IPS-18a (cell line): ENCODE measurements around the gene IGSF23.
"Not testable (repeated sequence)": the region's sequence is repeated elsewhere in the genome, so short reads cannot be mapped to it uniquely, and the experiment has no call there.

Source experiments
- H3K27ac ChIP-seq: one replicate; pipeline ENCODE4 v1.5.1; 2013; ENCODE audit warnings: low read length
- H3K27me3 ChIP-seq: one replicate; pipeline ENCODE4 v1.6.1; 2013; ENCODE audit warnings: mild to moderate bottlenecking, low read length; ENCODE audit not compliant: control insufficient read depth, insufficient read depth
- H3K36me3 ChIP-seq: one replicate; pipeline ENCODE4 v1.6.1; 2013; ENCODE audit warnings: low read depth, low read length; ENCODE audit not compliant: control insufficient read depth
- H3K4me1 ChIP-seq: one replicate; pipeline ENCODE4 v1.6.1; 2013; ENCODE audit warnings: low read depth, low read length; ENCODE audit not compliant: control insufficient read depth
- H3K4me3 ChIP-seq: one replicate; pipeline ENCODE4 v1.5.1; 2013; ENCODE audit warnings: low read length
- H3K9ac ChIP-seq: one replicate; pipeline ENCODE4 v1.6.1; 2013; ENCODE audit warnings: mild to moderate bottlenecking, low read length, moderate library complexity
- H3K9me3 ChIP-seq: one replicate; pipeline ENCODE4 v1.6.1; 2013; ENCODE audit warnings: low read depth, low read length; ENCODE audit not compliant: control insufficient read depth

Gene IGSF23

DNA sequence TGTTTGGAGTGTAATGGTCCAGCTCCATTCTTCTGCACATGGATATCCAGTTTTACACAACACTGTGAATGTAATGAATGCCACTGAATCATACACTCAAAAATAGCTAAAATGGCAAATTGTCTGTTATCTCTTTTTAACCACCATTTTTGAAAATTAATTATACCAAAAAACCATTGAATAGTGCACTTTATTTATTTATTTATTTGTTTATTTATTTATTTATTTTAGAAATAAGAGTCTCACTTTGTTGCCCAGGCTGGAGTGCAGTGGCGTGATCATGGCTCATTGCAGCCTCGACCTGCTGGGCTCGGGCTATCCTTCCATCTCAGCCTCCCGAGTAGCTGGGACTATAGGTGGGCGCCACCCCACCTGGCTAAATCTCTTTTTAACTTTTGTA, 50.6 kb downstream of the IGSF23 start:
- no peak overlapping the region for H3K9ac ChIP-seq
- H3K27me3 ChIP-seq, result no peaks in the 10 kb centered on the region
- H3K4me1 ChIP-seq, result no peaks in the 10 kb centered on the region
- H3K36me3 ChIP-seq, result peaks cover 25% of the 10 kb centered on the region
- H3K4me3 ChIP-seq, result no peak overlapping the region
- no peaks in the 10 kb centered on the region for H3K9me3 ChIP-seq
- no peak overlapping the region for H3K27ac ChIP-seq

DNA sequence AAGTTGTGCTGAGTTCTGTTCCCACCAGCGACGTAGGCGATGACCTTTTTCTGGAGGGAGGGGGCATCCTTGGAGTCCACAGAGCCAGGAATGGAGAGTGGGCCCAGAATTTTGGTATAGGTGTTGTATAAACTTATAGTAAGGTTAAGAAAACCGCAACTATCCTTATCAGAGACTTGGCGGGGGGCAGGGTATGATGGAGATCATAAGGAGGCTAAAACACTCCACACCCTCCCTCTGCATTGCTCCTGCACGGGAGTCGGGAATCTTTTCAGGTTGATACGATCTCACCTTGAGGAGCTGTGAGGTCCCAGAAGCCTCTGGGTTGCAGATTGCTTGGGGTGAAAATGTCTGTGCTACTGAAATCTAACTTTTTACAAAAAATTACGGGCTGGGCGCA, 51.6 kb downstream of the IGSF23 start:
- no peak overlapping the region for H3K4me3 ChIP-seq
- H3K9ac ChIP-seq, result no peak overlapping the region
- H3K4me1 ChIP-seq, result no peaks in the 10 kb centered on the region
- no peaks in the 10 kb centered on the region for H3K27me3 ChIP-seq
- H3K36me3 ChIP-seq, result peaks cover 17% of the 10 kb centered on the region
- H3K9me3 ChIP-seq, result no peaks in the 10 kb centered on the region
- no peak overlapping the region for H3K27ac ChIP-seq

DNA sequence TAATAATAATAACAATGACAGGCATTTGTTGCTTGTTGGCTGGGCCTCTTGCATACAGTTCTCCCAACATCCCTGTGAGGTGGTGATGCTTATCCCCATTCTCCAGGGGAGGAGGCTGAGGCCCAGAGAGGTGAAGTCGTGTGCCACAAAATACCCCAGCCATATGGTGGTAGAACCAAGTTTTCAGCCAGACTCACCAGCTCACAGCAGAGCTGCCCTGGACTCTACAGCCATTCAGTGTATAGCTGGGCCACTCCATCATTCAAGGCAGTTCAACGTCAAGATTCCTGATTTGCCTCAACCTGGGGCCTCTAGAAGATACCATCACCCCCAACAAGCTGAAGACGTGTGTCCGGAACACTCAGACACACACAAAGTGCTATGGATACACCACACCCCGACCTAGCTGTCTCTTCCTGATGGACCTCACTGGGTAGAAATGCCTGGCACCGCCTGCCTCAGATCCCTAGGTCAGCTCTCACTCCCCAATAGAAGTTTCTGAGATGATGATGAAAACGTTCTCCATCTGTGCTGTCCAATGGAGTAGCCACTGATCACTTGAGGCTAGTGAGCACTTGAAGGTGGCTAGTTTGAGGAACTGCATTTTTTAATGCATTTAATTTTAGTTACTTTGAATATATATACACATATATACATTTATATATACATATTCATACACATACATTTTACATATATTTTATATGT, 53.6 kb downstream of the IGSF23 start:
- H3K4me3 ChIP-seq, result no peak overlapping the region
- no peaks in the 10 kb centered on the region for H3K4me1 ChIP-seq
- peaks cover 10% of the 10 kb centered on the region for H3K36me3 ChIP-seq
- no peaks in the 10 kb centered on the region for H3K9me3 ChIP-seq
- H3K27me3 ChIP-seq, result no peaks in the 10 kb centered on the region
- no peak overlapping the region for H3K9ac ChIP-seq
- no peak overlapping the region for H3K27ac ChIP-seq

DNA sequence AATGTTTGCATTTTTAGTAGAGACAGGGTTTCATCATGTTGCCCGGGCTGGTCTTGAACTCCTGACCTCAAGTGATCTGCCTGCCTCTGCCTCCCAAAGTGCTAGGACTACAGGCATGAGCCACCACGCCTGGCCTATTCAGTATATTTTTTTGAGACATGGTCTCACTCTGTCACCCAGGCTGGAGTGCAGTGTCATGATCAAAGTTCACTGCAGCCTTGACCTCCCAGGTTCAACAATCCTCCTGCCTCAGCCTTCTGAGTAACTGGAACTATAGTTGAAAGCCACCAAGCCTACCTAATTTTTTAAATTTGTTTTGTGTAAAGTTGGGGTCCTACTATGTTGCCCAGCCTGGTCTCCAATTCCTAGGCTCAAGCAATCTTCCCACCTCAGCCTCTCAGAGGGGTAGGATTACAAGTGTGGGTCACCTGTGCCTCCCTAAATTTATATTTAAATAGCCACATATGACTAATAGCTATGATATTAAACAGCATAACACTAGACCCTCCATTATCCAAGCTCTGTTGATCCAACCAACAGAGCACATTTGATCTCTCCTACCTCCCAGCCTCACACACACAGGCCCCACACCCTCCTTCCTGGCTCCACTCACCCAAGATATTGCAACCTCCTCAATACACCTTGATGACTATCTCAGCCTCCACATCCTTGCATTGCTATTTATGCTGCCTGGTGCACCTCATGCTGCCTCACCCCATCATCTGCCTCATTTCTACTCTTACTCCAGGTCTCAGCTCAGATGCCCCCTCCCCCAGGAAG, 55.8 kb downstream of the IGSF23 start:
- H3K27me3 ChIP-seq, result no peaks in the 10 kb centered on the region
- no peak overlapping the region for H3K27ac ChIP-seq
- H3K9me3 ChIP-seq, result no peaks in the 10 kb centered on the region
- no peaks in the 10 kb centered on the region for H3K4me1 ChIP-seq
- no peak overlapping the region for H3K4me3 ChIP-seq
- no peaks in the 10 kb centered on the region for H3K36me3 ChIP-seq
- H3K9ac ChIP-seq, result no peak overlapping the region

DNA sequence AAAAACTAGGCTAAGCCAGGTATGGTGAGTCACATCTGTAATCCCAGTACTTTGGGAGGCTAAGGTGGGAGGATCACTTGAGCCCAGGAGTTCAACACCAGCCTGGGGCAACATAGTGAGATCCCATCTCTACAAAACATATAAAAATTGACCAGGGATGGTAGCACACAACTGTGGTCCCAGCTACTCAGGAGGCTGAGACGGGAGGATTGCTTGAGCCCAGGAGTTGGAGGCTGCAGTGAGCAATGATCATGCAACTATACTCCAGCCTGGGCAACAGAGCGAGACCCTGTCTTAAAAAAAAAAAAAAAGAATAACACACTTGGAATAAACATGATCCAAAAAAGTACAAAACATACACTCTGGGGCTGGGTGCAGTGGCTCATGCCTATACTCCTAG, 56.7 kb downstream of the IGSF23 start:
- H3K4me1 ChIP-seq, H3K4me3 ChIP-seq, H3K27me3 ChIP-seq, H3K9me3 ChIP-seq, H3K36me3 ChIP-seq, H3K9ac ChIP-seq, H3K27ac ChIP-seq: not testable (repeated sequence)

DNA sequence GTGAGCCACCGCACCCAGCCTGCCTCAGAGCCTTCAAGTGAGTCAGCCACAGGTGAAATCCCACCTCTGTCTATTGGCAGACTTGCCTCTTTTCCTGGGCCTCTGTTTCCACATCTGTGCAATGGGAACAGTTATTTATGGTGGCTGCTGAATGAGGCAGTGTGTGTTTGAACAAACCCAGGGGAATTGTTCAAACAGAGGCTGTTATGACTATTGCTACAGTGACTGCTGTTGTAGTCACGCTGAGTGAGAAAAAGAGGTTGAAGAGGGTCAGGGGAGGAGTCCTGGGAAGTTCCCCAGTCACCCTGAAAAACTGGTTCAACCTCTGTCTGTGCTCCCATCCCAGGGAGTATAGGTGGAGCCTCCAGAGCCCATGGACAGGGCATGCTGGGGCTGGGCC, 58.0 kb downstream of the IGSF23 start, which contains the start of gene CEACAM19:
Gene CEACAM19, plus strand, starts transcription at position 83 of the 400 bp plus-strand sequence. CDS start 450 bp downstream, outside the sequence.
- Histone ChIP-seq H3K27me3 (no peaks in the 10 kb centered on the region), H3K27ac (no peak within 1 kb of the TSS), H3K36me3 (no peaks in the 10 kb centered on the region), H3K9ac (no peak within 1 kb of the TSS), H3K4me1 (no peaks in the 10 kb centered on the region), H3K4me3 (no peak within 1 kb of the TSS), H3K9me3 (no peaks in the 10 kb centered on the region)

DNA sequence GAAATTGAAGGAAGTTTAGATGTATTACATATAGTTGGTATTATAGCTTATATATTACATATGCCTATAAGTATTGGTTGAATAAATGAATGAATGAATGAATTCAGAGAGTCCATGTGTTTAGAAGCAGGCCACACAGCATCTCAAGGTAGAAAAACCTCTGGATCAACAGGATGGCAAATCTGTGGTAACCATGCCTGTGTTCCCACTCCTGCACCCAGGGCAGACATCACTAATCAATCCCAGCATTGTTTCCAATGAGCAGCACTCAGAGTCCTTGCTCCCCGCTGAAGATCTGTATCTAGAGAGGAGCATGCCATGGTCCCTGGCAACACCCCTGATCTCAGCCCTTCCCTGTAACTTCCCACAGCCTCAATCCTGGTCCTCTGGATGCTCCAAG, 58.9 kb downstream of the IGSF23 start:
- Histone ChIP-seq H3K9ac (no peak overlapping the region), H3K4me3 (no peak overlapping the region), H3K27me3 (no peaks in the 10 kb centered on the region), H3K9me3 (no peaks in the 10 kb centered on the region), H3K36me3 (no peaks in the 10 kb centered on the region), H3K27ac (no peak overlapping the region), H3K4me1 (no peaks in the 10 kb centered on the region)

DNA sequence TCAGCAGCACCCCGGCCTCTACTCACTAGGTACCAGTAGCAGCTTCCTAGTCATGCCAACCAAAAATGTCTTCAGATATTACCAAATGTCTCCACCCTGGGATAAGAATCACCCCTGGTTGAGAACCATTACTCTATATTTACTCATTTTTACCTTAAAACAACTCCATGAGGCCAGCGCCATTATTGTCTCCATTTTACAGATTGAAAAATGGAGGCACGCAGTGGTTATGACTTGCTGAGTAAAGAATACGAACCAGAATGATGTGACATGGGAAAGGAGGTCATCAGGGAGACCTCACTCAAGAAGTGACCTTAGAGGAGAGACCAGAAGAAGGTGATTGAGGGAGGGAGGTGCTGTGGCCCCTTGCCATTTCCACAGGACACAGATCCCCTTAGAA, 60.1 kb downstream of the IGSF23 start:
- Histone ChIP-seq H3K9ac (no peak overlapping the region), H3K27me3 (no peaks in the 10 kb centered on the region), H3K27ac (no peak overlapping the region), H3K4me3 (no peak overlapping the region), H3K4me1 (no peaks in the 10 kb centered on the region), H3K9me3 (no peaks in the 10 kb centered on the region), H3K36me3 (no peaks in the 10 kb centered on the region)

DNA sequence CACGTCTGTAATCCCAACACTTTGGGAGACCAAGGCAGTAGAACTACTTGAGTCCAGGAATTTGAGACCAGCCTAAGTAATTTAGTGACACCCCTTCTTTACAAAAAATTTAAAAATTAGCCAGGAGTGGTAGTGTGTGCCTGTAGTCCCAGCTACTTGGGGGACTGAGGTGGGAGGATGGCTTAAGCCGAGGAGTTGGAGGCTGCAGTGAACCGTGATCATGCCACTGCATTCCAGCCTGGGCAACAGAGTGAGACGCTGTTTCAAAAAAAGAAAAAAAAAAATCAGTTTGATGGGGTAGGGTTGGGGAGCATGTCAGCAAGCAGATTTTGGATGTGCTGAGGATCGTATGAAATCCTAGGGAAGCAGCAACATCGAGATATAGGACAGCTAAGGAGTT, 62.2 kb downstream of the IGSF23 start:
- Histone ChIP-seq H3K4me1 (no peaks in the 10 kb centered on the region), H3K9me3 (no peaks in the 10 kb centered on the region), H3K9ac (no peak overlapping the region), H3K27me3 (no peaks in the 10 kb centered on the region), H3K27ac (no peak overlapping the region), H3K4me3 (no peak overlapping the region), H3K36me3 (no peaks in the 10 kb centered on the region)

DNA sequence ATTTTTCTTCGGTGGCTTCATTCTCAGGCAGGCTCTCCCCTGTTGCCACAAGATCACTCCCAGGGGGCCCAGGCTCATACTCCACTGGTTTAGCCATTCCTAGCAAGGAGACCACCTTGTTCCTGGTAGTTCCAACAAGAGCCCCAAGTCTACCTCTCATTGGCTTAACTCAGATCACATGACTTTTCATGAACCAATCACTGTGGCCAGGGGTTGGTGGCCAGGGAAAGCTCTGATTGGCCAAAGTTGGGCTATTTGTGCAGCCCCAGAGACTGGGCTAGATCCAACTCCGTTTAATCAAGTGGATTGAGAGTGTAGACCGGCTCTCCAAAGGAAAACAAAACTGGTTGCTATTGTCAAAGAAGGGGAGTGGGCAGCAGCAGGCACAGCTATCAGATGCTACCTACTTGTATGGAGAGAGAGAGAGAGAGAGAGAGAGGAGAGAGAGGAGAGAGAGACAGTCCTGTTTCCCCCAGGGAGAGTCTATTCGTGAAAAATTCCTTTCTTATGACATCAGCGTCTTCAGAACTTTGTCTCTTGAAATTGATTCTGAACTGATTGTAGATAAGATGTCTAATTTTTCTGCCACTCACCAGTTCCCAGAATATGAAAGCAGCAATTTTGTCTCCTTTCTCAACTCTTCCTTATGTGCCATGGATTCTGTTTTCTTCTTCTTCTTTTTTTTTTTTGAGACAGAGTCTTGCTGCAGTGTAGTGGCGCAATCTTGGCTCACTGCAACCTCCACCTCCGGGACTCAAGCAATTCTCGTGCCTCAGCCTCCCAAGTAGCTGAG, 63.9 kb downstream of the IGSF23 start:
- Histone ChIP-seq H3K4me1 (no peaks in the 10 kb centered on the region), H3K27ac (no peak overlapping the region), H3K27me3 (no peaks in the 10 kb centered on the region), H3K9ac (no peak overlapping the region), H3K36me3 (no peaks in the 10 kb centered on the region), H3K9me3 (no peaks in the 10 kb centered on the region), H3K4me3 (no peak overlapping the region)

DNA sequence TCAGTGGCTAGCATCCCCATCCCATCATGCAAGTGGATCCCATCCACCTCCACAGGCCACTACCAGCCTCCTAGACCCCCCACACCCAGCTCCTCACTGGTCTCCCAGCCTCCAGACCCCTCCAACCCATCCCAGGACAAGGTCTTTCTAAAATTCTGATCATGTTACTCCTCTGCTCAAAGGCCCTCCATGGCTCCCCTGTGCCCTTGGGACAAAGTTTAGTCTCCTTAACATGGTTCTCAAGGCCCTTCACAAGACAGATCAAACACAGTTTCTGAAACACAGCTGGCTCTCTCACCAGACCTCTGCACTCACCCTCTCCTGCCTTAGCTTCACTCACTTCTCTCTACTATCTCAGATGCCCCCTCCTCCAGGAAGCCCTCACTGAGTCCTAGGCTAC, 67.2 kb downstream of the IGSF23 start:
- no peaks in the 10 kb centered on the region for H3K9me3 ChIP-seq
- H3K4me3 ChIP-seq, result no peak overlapping the region
- H3K9ac ChIP-seq, result no peak overlapping the region
- H3K27ac ChIP-seq, result no peak overlapping the region
- no peaks in the 10 kb centered on the region for H3K4me1 ChIP-seq
- no peaks in the 10 kb centered on the region for H3K36me3 ChIP-seq
- H3K27me3 ChIP-seq, result no peaks in the 10 kb centered on the region
